Measurements from ENCODE around the gene C8G. TPM values are rescaled to one million over a fixed set of nuclear protein-coding genes. Genes with fewer than 3 reads are reported as not detected.

The C8G gene
- total RNA-seq, 1 experiment from 2014 or later: 2.1 TPM

- TF ChIP-seq ZBTB33 (IDR thresholded peaks at IDR 0.05; ENCODE audit: extremely low read depth, insufficient replicate concordance, low read length) (no peak), RAD21 (IDR thresholded peaks at IDR 0.05; ENCODE audit: low read depth) (no peak)
These were observed 34.2 kb upstream of the C8G start (continued) for GRCh38 chr9:136910901-136911245.

GRCh38 chr9:136913701-136914438 lies 31.2 kb upstream of the C8G start:
- Histone ChIP-seq H2AFZ (ENCODE audit: low read depth, low read length, poor library complexity, severe bottlenecking) (no peak overlapping the region), H3K4me2 (ENCODE audit: low read length) (no peak overlapping the region)
- intact Hi-C loops (cut with micrococcal nuclease): no loop called here

More at GRCh38 chr9:136913701-136914438, 31.2 kb upstream of the C8G start:
- Histone ChIP-seq H3K9me2 (ENCODE audit: insufficient read depth) (no peaks in the 10 kb centered on the region), H3K36me3 (ENCODE audit: control insufficient read depth in 1 of 2, insufficient read depth in 2 of 2, low read length in 2 of 2) (peaks cover 12 to 30% of the 10 kb centered on the region in 2 experiments; a peak in 3 of 4 replicates), H3K4me3 (replicated peaks in 1 of 2; ENCODE audit: low read depth in 1 of 2, low read length in 2 of 2) (no peak overlapping the region), H3K9ac (ENCODE audit: low read length) (no peak overlapping the region), H3K79me2 (ENCODE audit: insufficient read depth, low read length) (peaks cover 7% of the 10 kb centered on the region; the same call in 1 of the 2 replicates), H3K27me3 (ENCODE audit: insufficient read depth, low read length) (no peaks in the 10 kb centered on the region), H3K9me3 (ENCODE audit: control insufficient read depth in 1 of 2, insufficient read depth in 1 of 2, low read depth in 1 of 2, low read length in 2 of 2) (no peaks in the 10 kb centered on the region), H4K20me1 (ENCODE audit: insufficient read depth) (no peaks in the 10 kb centered on the region), H3K27ac (ENCODE audit: low read depth, low read length) (no peak overlapping the region), H3K4me1 (ENCODE audit: control insufficient read depth in 1 of 2, insufficient read depth in 2 of 2, low read length in 2 of 2) (no peaks in the 10 kb centered on the region)
- BruUV-seq (replicated peaks): no TSS peak
- TF ChIP-seq SIN3A (IDR thresholded peaks at IDR 0.05; ENCODE audit: low read depth) (no peak), POLR2AphosphoS5 (IDR thresholded peaks at IDR 0.05; ENCODE audit: low read depth, low read length) (no peak), CEBPB (IDR thresholded peaks at IDR 0.05; ENCODE audit: low read depth) (no peak), MAX (IDR thresholded peaks at IDR 0.05) (no peak), EGR1 (IDR thresholded peaks at IDR 0.05; ENCODE audit: low read depth) (no peak)
- ChIA-PET CTCF (no interaction called here), POLR2A (no interaction called here), RAD21 (ENCODE audit: low non-redundant PET in 1 of 2, low total read pairs in 2 of 2, uncharacterized antibody in 2 of 2, unreplicated experiment in 2 of 2) (no interaction called here)
- ATAC-seq (no peak), DNase-seq (ENCODE audit: low read depth, low spot score) (no peak)
